K562 (cell line): ENCODE measurements around the gene PI4KA. TPM values are rescaled to one million over a fixed set of nuclear protein-coding genes. Genes with fewer than 3 reads are reported as not detected.

Source experiments
- ARNT ChIP-seq, 2 experiments: fragments of 450-650 bp; IDR thresholded peaks; 2 replicates each; pipeline ENCODE4 v1.6.1; 2016; ENCODE audit warnings: mild to moderate bottlenecking in 1 of 2
- CEBPG ChIP-seq, 3 experiments: fragments of 200-800 bp in 1 of 3; sonication (Bioruptor generic) in 1 of 3; sonication (generic) in 1 of 3; formaldehyde crosslinking in 1 of 3; IDR thresholded peaks in 2 of 3; conservative IDR thresholded peaks in 1 of 3; 2 replicates each; pipeline versions ENCODE4 v1.6.1 to v1.8.0; 2016 to 2022; ENCODE audit warnings: missing compliant biosample characterization in 2 of 3, missing genetic modification characterization in 2 of 3, mild to moderate bottlenecking in 1 of 3, missing genetic modification reagents in 1 of 3
- ELF4 ChIP-seq: fragments of 450-650 bp; formaldehyde crosslinking; IDR thresholded peaks from 2 replicates; pipeline ENCODE4 v1.4.0; 2022; ENCODE audit warnings: missing genetic modification characterization
- IFI16 ChIP-seq: fragments of 250-450 bp; sonication (Bioruptor Pico); IDR thresholded peaks from 2 replicates; pipeline ENCODE4 v2.1.2; 2022; ENCODE audit warnings: mild to moderate bottlenecking, inconsistent platforms
- PRMT5 ChIP-seq: sonication (generic); formaldehyde crosslinking; IDR thresholded peaks from 2 replicates; pipeline ENCODE4 v1.5.0; 2020; ENCODE audit warnings: missing genetic modification reagents
- SRSF1 ChIP-seq: fragments of 200-400 bp; formaldehyde crosslinking; IDR thresholded peaks from 2 replicates; pipeline ENCODE4 v1.6.1; 2017; ENCODE audit warnings: mild to moderate bottlenecking, low read depth, low read length, moderate library complexity
- ZBTB8A ChIP-seq: fragments of 450-650 bp; IDR thresholded peaks from 2 replicates; pipeline ENCODE4 v1.6.1; 2018; ENCODE audit warnings: mild to moderate bottlenecking, moderate library complexity; ENCODE audit not compliant: partially characterized antibody
- ZFP1 ChIP-seq: fragments of 450-650 bp; formaldehyde crosslinking; IDR thresholded peaks from 2 replicates; pipeline ENCODE4 v1.4.0; 2020; ENCODE audit warnings: mild to moderate bottlenecking, mixed read lengths
- polyA plus RNA-seq, 8 experiments: library from polyadenylated mRNA; depleted of rRNA in 4 of 8; stranded (reverse) in 5 of 8; unstranded in 3 of 8; fragments of >200 nt; fragmentation: Nextera tagmentation in 2 of 8; fragmentation: Illumina TruSeq in 1 of 8; extraction: Ambion mirVana in 2 of 8; extraction: Trizol in 1 of 8; gene quantifications; 2 replicates each; pipeline versions ENCODE4 v1.2.1 to v1.2.3, GENCODE V29; 2011 to 2014; ENCODE audit warnings: inconsistent platforms in 1 of 8, missing spikeins in 1 of 8
- total RNA-seq, 7 experiments: library from RNA; depleted of rRNA in 6 of 7; stranded (reverse); fragments of >200 nt in 6 of 7; fragmentation: Illumina TruSeq in 2 of 7; extraction: Trizol in 2 of 7; gene quantifications; 2 replicates each; pipeline versions ENCODE4 v1.2.1 to v1.2.3, GENCODE V29; 2011 to 2021; ENCODE audit warnings: low replicate concordance in 1 of 7
- TF ChIP-seq, protein P1 (sequence below): sonication (generic); formaldehyde crosslinking; IDR thresholded peaks from 2 replicates; pipeline ENCODE4 v1.8.0; 2022; ENCODE audit warnings: mild to moderate bottlenecking, missing genetic modification reagents
- TF ChIP-seq, protein P2 (sequence below): fragments of 450-650 bp; IDR thresholded peaks from 2 replicates; pipeline ENCODE4 v1.6.1; 2017; ENCODE audit warnings: antibody characterized with exemption, mild to moderate bottlenecking
- TF ChIP-seq, protein P3 (sequence below): fragments of 450-650 bp; conservative IDR thresholded peaks from 2 replicates; pipeline ENCODE4 v1.6.1; 2016; ENCODE audit warnings: missing genetic modification characterization, low read depth, mild to moderate bottlenecking, missing compliant biosample characterization, moderate library complexity
- TF ChIP-seq, protein P4 (sequence below): fragments of 200-800 bp; sonication (Bioruptor generic); IDR thresholded peaks from 2 replicates; pipeline ENCODE4 v1.6.1; 2016; ENCODE audit warnings: missing genetic modification characterization, missing compliant biosample characterization
- TF ChIP-seq, protein P5 (sequence below): fragments of 450-650 bp; IDR thresholded peaks from 2 replicates; pipeline ENCODE4 v1.6.1; 2017; ENCODE audit warnings: mild to moderate bottlenecking, moderate library complexity

Gene PI4KA
- total and polyA plus RNA-seq, 9 of the 15 experiments (the other 6 are each of a cell fraction or from before 2014, with no cell fraction given) = 7.3 to 187 (median 84.7) TPM

DNA sequence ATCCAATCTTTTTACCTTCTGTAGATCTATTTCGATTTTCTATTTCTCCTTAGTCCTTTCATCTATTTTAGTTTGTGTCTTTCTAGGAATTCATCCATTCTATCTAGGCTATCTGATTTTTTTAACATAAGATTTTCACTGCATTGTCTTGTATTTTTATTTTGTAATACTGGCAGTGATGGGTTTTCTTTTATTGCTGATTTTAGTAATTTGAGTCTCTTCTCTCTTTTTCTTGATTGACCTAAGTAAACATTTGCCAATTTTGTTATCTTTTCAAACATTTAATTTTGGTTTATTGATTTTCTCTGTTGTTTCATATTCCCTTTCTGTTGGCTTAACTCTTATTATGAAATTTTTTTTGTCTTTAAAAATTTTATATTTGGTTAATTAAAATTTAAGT lies 192.1 kb downstream of the PI4KA start (continued):
- TF ChIP-seq, protein P1, sequence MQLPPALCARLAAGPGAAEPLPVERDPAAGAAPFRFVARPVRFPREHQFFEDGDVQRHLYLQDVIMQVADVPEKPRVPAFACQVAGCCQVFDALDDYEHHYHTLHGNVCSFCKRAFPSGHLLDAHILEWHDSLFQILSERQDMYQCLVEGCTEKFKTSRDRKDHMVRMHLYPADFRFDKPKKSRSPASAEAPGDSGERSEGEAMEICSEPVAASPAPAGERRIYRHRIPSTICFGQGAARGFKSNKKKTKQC (CRISPR knock-in tag) = no peak
- no peak for TF ChIP-seq ZFP1 (CRISPR knock-in tag)
- no peak for TF ChIP-seq PRMT5 (CRISPR knock-in tag)
- TF ChIP-seq IFI16 = no peak
- no peak for TF ChIP-seq ZBTB8A
- TF ChIP-seq, protein P2, sequence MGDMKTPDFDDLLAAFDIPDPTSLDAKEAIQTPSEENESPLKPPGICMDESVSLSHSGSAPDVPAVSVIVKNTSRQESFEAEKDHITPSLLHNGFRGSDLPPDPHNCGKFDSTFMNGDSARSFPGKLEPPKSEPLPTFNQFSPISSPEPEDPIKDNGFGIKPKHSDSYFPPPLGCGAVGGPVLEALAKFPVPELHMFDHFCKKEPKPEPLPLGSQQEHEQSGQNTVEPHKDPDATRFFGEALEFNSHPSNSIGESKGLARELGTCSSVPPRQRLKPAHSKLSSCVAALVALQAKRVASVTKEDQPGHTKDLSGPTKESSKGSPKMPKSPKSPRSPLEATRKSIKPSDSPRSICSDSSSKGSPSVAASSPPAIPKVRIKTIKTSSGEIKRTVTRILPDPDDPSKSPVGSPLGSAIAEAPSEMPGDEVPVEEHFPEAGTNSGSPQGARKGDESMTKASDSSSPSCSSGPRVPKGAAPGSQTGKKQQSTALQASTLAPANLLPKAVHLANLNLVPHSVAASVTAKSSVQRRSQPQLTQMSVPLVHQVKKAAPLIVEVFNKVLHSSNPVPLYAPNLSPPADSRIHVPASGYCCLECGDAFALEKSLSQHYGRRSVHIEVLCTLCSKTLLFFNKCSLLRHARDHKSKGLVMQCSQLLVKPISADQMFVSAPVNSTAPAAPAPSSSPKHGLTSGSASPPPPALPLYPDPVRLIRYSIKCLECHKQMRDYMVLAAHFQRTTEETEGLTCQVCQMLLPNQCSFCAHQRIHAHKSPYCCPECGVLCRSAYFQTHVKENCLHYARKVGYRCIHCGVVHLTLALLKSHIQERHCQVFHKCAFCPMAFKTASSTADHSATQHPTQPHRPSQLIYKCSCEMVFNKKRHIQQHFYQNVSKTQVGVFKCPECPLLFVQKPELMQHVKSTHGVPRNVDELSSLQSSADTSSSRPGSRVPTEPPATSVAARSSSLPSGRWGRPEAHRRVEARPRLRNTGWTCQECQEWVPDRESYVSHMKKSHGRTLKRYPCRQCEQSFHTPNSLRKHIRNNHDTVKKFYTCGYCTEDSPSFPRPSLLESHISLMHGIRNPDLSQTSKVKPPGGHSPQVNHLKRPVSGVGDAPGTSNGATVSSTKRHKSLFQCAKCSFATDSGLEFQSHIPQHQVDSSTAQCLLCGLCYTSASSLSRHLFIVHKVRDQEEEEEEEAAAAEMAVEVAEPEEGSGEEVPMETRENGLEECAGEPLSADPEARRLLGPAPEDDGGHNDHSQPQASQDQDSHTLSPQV = no peak
- TF ChIP-seq, protein P3, sequence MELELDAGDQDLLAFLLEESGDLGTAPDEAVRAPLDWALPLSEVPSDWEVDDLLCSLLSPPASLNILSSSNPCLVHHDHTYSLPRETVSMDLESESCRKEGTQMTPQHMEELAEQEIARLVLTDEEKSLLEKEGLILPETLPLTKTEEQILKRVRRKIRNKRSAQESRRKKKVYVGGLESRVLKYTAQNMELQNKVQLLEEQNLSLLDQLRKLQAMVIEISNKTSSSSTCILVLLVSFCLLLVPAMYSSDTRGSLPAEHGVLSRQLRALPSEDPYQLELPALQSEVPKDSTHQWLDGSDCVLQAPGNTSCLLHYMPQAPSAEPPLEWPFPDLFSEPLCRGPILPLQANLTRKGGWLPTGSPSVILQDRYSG (tag) = no peak
- TF ChIP-seq SRSF1 = no peak
- TF ChIP-seq, protein P4, sequence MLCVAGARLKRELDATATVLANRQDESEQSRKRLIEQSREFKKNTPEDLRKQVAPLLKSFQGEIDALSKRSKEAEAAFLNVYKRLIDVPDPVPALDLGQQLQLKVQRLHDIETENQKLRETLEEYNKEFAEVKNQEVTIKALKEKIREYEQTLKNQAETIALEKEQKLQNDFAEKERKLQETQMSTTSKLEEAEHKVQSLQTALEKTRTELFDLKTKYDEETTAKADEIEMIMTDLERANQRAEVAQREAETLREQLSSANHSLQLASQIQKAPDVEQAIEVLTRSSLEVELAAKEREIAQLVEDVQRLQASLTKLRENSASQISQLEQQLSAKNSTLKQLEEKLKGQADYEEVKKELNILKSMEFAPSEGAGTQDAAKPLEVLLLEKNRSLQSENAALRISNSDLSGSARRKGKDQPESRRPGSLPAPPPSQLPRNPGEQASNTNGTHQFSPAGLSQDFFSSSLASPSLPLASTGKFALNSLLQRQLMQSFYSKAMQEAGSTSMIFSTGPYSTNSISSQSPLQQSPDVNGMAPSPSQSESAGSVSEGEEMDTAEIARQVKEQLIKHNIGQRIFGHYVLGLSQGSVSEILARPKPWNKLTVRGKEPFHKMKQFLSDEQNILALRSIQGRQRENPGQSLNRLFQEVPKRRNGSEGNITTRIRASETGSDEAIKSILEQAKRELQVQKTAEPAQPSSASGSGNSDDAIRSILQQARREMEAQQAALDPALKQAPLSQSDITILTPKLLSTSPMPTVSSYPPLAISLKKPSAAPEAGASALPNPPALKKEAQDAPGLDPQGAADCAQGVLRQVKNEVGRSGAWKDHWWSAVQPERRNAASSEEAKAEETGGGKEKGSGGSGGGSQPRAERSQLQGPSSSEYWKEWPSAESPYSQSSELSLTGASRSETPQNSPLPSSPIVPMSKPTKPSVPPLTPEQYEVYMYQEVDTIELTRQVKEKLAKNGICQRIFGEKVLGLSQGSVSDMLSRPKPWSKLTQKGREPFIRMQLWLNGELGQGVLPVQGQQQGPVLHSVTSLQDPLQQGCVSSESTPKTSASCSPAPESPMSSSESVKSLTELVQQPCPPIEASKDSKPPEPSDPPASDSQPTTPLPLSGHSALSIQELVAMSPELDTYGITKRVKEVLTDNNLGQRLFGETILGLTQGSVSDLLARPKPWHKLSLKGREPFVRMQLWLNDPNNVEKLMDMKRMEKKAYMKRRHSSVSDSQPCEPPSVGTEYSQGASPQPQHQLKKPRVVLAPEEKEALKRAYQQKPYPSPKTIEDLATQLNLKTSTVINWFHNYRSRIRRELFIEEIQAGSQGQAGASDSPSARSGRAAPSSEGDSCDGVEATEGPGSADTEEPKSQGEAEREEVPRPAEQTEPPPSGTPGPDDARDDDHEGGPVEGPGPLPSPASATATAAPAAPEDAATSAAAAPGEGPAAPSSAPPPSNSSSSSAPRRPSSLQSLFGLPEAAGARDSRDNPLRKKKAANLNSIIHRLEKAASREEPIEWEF (CRISPR knock-in tag) = no peak
- TF ChIP-seq ELF4 (CRISPR knock-in tag) = no peak
- TF ChIP-seq CEBPG (CRISPR knock-in tag; IDR thresholded peaks at IDR 0.05) = no peak
- TF ChIP-seq CEBPG (tag; conservative IDR thresholded peaks at IDR 0.05 in 1 of 2, IDR thresholded peaks at IDR 0.05 in 1 of 2) = peak in 1 of 2 experiments; percentile 8; a peak in 1 of 4 replicates
- no peak for TF ChIP-seq ARNT (IDR thresholded peaks at IDR 0.05)
- TF ChIP-seq, protein P5, sequence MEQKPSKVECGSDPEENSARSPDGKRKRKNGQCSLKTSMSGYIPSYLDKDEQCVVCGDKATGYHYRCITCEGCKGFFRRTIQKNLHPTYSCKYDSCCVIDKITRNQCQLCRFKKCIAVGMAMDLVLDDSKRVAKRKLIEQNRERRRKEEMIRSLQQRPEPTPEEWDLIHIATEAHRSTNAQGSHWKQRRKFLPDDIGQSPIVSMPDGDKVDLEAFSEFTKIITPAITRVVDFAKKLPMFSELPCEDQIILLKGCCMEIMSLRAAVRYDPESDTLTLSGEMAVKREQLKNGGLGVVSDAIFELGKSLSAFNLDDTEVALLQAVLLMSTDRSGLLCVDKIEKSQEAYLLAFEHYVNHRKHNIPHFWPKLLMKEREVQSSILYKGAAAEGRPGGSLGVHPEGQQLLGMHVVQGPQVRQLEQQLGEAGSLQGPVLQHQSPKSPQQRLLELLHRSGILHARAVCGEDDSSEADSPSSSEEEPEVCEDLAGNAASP = no peak
